ENCODE measurements around the gene FAM174C. TPM values are rescaled to one million over a fixed set of nuclear protein-coding genes. Genes with fewer than 3 reads are reported as not detected.

The FAM174C gene
- total RNA-seq, 1 experiment from 2014 or later: 85.2 TPM

DNA sequence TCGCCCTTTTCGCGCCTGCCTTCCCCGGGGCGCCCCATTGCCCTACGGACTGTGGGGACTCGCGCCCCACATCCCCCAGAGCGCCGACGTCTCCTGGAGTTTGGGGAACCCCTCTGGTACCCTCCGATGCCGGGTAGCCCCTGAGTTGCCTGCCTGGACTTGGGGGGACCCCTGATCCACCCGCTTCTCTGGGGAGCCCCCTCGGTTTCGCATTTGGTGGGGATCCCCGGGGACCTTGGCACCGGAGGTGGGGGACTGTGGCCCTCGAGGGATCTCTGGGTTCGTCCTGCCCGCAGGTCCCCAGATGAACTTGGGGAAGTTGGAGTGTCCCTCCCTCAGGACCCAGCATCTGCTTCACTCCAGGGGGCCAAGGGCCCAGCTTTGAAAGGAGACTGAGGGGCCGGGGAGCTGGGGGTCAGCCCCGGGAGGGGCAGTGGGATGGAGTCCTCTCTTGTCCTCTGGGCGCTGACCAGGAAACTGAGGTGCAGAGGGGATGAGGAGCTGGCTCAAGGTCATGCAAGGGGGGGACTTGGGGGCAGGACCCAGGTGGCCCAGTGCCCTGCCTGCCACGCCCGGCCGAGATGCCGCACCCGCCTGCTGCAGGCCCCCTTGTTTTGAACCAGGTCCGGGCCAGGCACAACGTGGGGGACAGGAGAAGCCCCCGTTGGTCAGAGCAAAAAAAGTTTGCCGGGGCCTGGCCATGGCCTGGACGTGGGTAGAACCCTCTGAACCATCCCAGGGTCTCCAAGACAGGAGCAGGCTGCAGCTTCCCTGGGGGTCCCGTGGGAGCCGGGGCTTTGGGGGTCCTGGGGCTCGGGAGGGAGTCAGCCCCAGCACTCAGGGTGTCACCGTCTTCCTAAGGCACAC, 11.4 kb downstream of the FAM174C start:
- DNase-seq (ENCODE audit: unreplicated experiment): no peak
- intact Hi-C loops (cut with micrococcal nuclease): no loop called here
- no peaks in the 10 kb centered on the region for H3K9me3 Mint-ChIP-seq (ENCODE audit: unreplicated experiment)
- H3K4me3 Mint-ChIP-seq (ENCODE audit: unreplicated experiment): peak overlapping the region; percentile 63
- peaks cover 27% of the 10 kb centered on the region for H3K27me3 Mint-ChIP-seq (ENCODE audit: insufficient read depth, unreplicated experiment)
- TF ChIP-seq, protein P1, sequence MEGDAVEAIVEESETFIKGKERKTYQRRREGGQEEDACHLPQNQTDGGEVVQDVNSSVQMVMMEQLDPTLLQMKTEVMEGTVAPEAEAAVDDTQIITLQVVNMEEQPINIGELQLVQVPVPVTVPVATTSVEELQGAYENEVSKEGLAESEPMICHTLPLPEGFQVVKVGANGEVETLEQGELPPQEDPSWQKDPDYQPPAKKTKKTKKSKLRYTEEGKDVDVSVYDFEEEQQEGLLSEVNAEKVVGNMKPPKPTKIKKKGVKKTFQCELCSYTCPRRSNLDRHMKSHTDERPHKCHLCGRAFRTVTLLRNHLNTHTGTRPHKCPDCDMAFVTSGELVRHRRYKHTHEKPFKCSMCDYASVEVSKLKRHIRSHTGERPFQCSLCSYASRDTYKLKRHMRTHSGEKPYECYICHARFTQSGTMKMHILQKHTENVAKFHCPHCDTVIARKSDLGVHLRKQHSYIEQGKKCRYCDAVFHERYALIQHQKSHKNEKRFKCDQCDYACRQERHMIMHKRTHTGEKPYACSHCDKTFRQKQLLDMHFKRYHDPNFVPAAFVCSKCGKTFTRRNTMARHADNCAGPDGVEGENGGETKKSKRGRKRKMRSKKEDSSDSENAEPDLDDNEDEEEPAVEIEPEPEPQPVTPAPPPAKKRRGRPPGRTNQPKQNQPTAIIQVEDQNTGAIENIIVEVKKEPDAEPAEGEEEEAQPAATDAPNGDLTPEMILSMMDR (IDR thresholded peaks at IDR 0.05; ENCODE audit: unreplicated experiment): no peak
- H3K36me3 Mint-ChIP-seq (ENCODE audit: insufficient read depth, unreplicated experiment): no peaks in the 10 kb centered on the region
- ChIA-PET POLR2A (interaction anchor here (0.7 kb wide), 1 partner anchor 955 kb away, joined by 3 read pairs; no protein-coding TSS in a partner anchor), CTCF (interaction anchor here (0.6 to 0.9 kb wide), 2 partner anchors 229 to 777 kb away, joined by 3 read pairs; no protein-coding TSS in a partner anchor)
- no peaks in the 10 kb centered on the region for H3K4me1 Mint-ChIP-seq (ENCODE audit: insufficient read depth, unreplicated experiment)
- BruUV-seq (replicated peaks): no TSS peak
- no peak overlapping the region for H3K27ac Mint-ChIP-seq (ENCODE audit: low read depth, unreplicated experiment)

DNA sequence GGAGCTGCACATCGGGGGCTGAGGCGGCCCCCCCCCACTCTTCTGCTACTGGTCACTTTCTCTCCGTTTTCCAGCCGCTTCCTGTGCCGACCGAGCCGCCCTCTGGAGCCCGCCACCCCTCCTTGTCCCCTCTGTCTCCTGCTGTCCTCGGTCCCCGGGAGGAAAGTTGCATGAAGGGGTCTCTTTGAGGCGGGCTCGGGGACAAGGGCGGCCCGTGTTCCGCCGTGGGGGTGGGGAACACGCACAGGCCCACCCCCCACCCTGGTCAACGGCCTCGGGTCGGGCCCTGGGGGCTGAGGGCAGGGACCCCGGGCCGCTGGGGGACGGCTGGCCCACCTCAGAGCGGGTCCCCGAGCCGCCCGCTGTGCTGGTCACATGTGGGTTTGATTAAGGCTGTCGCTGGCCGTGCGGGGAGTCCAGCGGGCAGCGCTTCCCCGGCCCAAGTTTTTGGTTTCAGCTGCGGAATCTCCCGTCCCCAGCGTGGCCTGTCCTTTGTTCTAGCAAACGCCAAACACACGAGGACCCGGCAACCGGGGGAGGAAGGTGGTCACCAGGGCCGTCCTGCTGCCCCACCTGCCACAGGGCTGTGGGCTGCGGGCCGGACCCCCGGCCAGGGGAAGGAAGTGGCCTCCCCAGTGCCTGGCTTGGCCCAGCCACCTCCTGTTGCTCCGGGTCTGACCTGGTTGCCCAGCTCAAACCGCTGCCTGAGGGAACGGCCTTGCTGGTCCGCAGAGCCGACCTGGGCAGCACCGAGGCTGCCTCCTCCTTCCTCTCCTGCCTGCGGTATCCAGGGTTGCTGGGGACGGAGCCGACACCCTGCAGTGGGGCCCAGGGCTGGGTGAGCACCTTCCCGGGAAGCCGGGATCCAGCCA, 12.3 kb downstream of the FAM174C start:
- Mint-ChIP-seq H3K36me3 (ENCODE audit: insufficient read depth, unreplicated experiment) (no peaks in the 10 kb centered on the region), H3K9me3 (ENCODE audit: unreplicated experiment) (no peaks in the 10 kb centered on the region), H3K4me3 (ENCODE audit: unreplicated experiment) (no peak overlapping the region), H3K27me3 (ENCODE audit: insufficient read depth, unreplicated experiment) (peaks cover 34% of the 10 kb centered on the region), H3K27ac (ENCODE audit: low read depth, unreplicated experiment) (no peak overlapping the region), H3K4me1 (ENCODE audit: insufficient read depth, unreplicated experiment) (peaks cover 4% of the 10 kb centered on the region)
- intact Hi-C loops (cut with micrococcal nuclease): no loop called here
- ChIA-PET POLR2A (no interaction called here), CTCF (interaction anchor here (0.6 kb wide), 3 partner anchors 197 to 1324 kb away, joined by 3 to 5 read pairs (median 3); no protein-coding TSS in a partner anchor)
- no peak for DNase-seq (ENCODE audit: unreplicated experiment)
- TF ChIP-seq, protein P1 (IDR thresholded peaks at IDR 0.05; ENCODE audit: unreplicated experiment): no peak
- BruUV-seq (replicated peaks): no TSS peak

DNA sequence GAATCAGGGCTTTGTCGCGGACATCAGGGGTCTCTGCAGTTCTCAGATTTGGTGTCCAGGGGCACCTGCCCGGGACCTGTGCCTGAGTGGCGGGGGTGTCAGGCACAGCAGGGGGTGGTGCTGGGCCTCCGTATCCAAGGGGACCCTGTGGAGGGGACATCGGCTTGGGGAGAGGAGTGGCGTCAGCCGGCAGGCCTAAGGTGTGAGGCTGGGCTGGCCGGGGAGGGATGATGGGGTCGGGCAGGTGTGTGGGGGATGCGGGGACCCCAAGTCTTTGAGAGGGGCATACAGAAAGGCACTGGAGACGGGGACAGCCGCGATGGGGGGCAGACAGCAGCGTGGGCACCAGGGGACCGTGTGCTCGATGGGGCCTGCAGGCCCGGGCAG, 12.9 kb downstream of the FAM174C start:
- CTCF ChIA-PET: no interaction called here
- H3K4me1 Mint-ChIP-seq (ENCODE audit: insufficient read depth, unreplicated experiment): peaks cover 5% of the 10 kb centered on the region
- H3K9me3 Mint-ChIP-seq (ENCODE audit: unreplicated experiment): no peaks in the 10 kb centered on the region
- TF ChIP-seq, protein P1 (IDR thresholded peaks at IDR 0.05; ENCODE audit: unreplicated experiment): no peak
- no peak overlapping the region for H3K27ac Mint-ChIP-seq (ENCODE audit: low read depth, unreplicated experiment)
- POLR2A ChIA-PET: no interaction called here
- no peak for DNase-seq (ENCODE audit: unreplicated experiment)
- no peaks in the 10 kb centered on the region for H3K36me3 Mint-ChIP-seq (ENCODE audit: insufficient read depth, unreplicated experiment)
- H3K27me3 Mint-ChIP-seq (ENCODE audit: insufficient read depth, unreplicated experiment): peaks cover 38% of the 10 kb centered on the region
- no TSS peak for BruUV-seq (replicated peaks)
- no peak overlapping the region for H3K4me3 Mint-ChIP-seq (ENCODE audit: unreplicated experiment)
- intact Hi-C loops (cut with micrococcal nuclease): no loop called here
